DLD1 (cell line): ENCODE data around the gene PANK4.

Source experiments
- in situ Hi-C: cut with HindIII; loops from 2 replicates; pipeline ENCODE4 v1.10.0; 2017; ENCODE audit warnings: low sequenced_read_pairs

Gene PANK4

GRCh38 chr1:2501820-2502119 is 24.6 kb downstream of the PANK4 start:
- in situ Hi-C loops, result no loop called here

GRCh38 chr1:2501041-2501819 is 25.2 kb downstream of the PANK4 start:
- in situ Hi-C loops, result no loop called here

GRCh38 chr1:2499986-2500596 is 26.3 kb downstream of the PANK4 start:
- in situ Hi-C loops, result no loop called here

- in situ Hi-C loops, result no loop called here
These were observed 27.1 kb downstream of the PANK4 start for GRCh38 chr1:2499260-2499659.

- in situ Hi-C loops, result no loop called here
These were observed 27.7 kb downstream of the PANK4 start for GRCh38 chr1:2498648-2499047.

GRCh38 chr1:2497891-2498290 is 28.5 kb downstream of the PANK4 start:
- in situ Hi-C loops, result no loop called here

- in situ Hi-C loops, result no loop called here
These were observed 29.6 kb downstream of the PANK4 start for GRCh38 chr1:2496746-2497145.

GRCh38 chr1:2496087-2496622 is 30.2 kb downstream of the PANK4 start:
- in situ Hi-C loops, result no loop called here

- in situ Hi-C loops, result no loop called here
These were observed 30.9 kb downstream of the PANK4 start for GRCh38 chr1:2495546-2495945.

GRCh38 chr1:2495026-2495425 is 31.4 kb downstream of the PANK4 start:
- in situ Hi-C loops, result no loop called here

GRCh38 chr1:2494323-2494693 is 32.1 kb downstream of the PANK4 start:
- in situ Hi-C loops, result no loop called here

- in situ Hi-C loops, result no loop called here
These were observed 32.6 kb downstream of the PANK4 start for GRCh38 chr1:2493691-2494322.

- in situ Hi-C loops, result no loop called here
These were observed 33.2 kb downstream of the PANK4 start for GRCh38 chr1:2493218-2493617.

GRCh38 chr1:2492091-2492490 is 34.3 kb downstream of the PANK4 start:
- in situ Hi-C loops, result no loop called here

GRCh38 chr1:2489615-2490014 is 36.8 kb downstream of the PANK4 start:
- in situ Hi-C loops, result no loop called here

GRCh38 chr1:2488688-2489087 is 37.7 kb downstream of the PANK4 start:
- in situ Hi-C loops, result no loop called here

GRCh38 chr1:2486558-2486957 is 39.8 kb downstream of the PANK4 start:
- in situ Hi-C loops, result no loop called here

- in situ Hi-C loops, result no loop called here
These were observed 40.4 kb downstream of the PANK4 start for GRCh38 chr1:2486041-2486440.

- in situ Hi-C loops, result no loop called here
These were observed 42.4 kb downstream of the PANK4 start for GRCh38 chr1:2483970-2484369.

GRCh38 chr1:2483026-2483425 is 43.4 kb downstream of the PANK4 start:
- in situ Hi-C loops, result no loop called here

- in situ Hi-C loops, result no loop called here
These were observed 43.8 kb downstream of the PANK4 start for GRCh38 chr1:2482588-2482987.

- in situ Hi-C loops, result no loop called here
These were observed 44.5 kb downstream of the PANK4 start for GRCh38 chr1:2481885-2482284.
